Stimulated activated CD8-positive, alpha-beta memory T cell treated with anti-CD3 and anti-CD28 coated beads, Interleukin-7, amount 100 ng/mL, for 24 hours (primary cell): ENCODE results near the gene TPM2.
"Not testable (repeated sequence)": the region's sequence is repeated elsewhere in the genome, so short reads cannot be mapped to it uniquely, and the experiment has no call there.

ENCODE experiments used
- DNase-seq: peaks from one replicate; pipeline ENCODE4 v3.0.0-alpha.2; 2020; ENCODE audit warnings: low read depth

TPM2 gene

GRCh38 chr9:35656348-35656747, 33.4 kb downstream of the TPM2 start:
- no peak for DNase-seq

- DNase-seq: no peak
These were observed 36.1 kb downstream of the TPM2 start for GRCh38 chr9:35653611-35654010.

GRCh38 chr9:35652829-35653209, 36.9 kb downstream of the TPM2 start:
- DNase-seq: no peak

GRCh38 chr9:35651956-35652828, 37.5 kb downstream of the TPM2 start:
- no peak for DNase-seq

GRCh38 chr9:35650341-35651158, 39.2 kb downstream of the TPM2 start, which contains the start of gene SIT1:
SIT1 (minus strand) TSS chr9:35650931; CDS start chr9:35650853, 78 bp downstream.
- no peak for DNase-seq

GRCh38 chr9:35649431-35650340, 40.0 kb downstream of the TPM2 start:
- DNase-seq: no peak

GRCh38 chr9:35646533-35647265, 43.0 kb downstream of the TPM2 start:
- peak; percentile 83 for DNase-seq

GRCh38 chr9:35646153-35646532, 43.6 kb downstream of the TPM2 start:
- no peak for DNase-seq

GRCh38 chr9:35645736-35646135, 44.0 kb downstream of the TPM2 start:
- not testable (repeated sequence) for DNase-seq

- no peak for DNase-seq
These were observed 46.7 kb downstream of the TPM2 start for GRCh38 chr9:35643046-35643445.

GRCh38 chr9:35641478-35641877, 48.2 kb downstream of the TPM2 start:
- DNase-seq: not testable (repeated sequence)

GRCh38 chr9:35640431-35640830, 49.3 kb downstream of the TPM2 start:
- not testable (repeated sequence) for DNase-seq

GRCh38 chr9:35639631-35640030, 50.1 kb downstream of the TPM2 start:
- DNase-seq: no peak

- DNase-seq: not testable (repeated sequence)
These were observed 50.5 kb downstream of the TPM2 start for GRCh38 chr9:35639225-35639624.

GRCh38 chr9:35638751-35639150, 51.0 kb downstream of the TPM2 start:
- not testable (repeated sequence) for DNase-seq

GRCh38 chr9:35637427-35637955, 52.2 kb downstream of the TPM2 start:
- not testable (repeated sequence) for DNase-seq

GRCh38 chr9:35636877-35637246, 52.9 kb downstream of the TPM2 start:
- not testable (repeated sequence) for DNase-seq

- no peak for DNase-seq
These were observed 53.4 kb downstream of the TPM2 start for GRCh38 chr9:35636135-35636876.

GRCh38 chr9:35635730-35636129, 54.0 kb downstream of the TPM2 start:
- no peak for DNase-seq
